NCI-H226 (cell line): ENCODE results near the gene PTPRO.

Experiments used
- DNase-seq: peaks from one replicate; pipeline ENCODE4 v3.0.0-alpha.2; 2015

PTPRO gene

DNA sequence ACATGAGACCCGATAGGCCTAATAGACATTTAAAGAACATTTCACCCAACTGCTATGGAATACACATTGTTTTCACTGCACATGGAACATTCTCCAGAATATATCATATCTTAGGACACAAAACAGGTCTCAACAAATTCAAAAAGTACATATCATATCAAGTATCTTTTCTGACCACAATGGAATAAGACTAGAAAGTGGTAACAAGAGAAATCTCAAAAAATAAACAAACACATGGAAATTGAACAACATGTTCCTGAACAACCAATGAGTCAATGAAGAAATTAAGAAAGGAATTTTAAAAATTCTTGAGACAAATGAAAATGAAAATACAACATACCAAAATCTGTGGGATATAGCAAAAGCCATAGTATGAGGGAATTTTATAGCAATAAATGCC, 208.1 kb downstream of the PTPRO start:
- no peak for DNase-seq

DNA sequence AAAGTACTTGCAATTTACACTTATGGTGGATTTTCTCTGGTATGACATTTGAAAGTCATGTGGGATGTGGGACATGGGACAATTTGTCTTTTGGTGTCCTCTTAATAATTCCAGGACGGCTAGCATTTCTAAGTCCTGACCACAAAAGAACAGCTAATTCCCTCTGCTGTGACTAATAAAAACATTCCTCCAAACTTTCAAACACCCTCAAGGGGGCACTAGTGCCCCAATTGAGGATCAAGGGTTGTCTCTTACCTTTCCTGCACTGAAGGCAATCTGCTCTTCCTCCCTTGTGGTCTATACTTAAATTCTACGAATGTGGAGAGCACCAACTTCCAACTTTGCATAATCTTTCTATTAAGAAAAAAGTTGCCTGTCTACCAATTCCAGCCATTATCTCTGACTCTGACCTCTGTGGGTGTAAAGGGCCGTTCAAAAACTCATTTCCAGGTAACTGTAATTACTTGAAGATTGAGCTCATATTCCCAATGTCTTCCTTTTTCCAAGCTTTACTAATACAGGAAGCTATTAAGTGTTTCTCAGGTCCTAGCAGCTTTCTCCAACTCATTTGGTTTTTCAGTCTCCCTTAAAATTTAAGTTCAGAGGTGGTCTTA, 210.2 kb downstream of the PTPRO start:
- DNase-seq, result peak; percentile 47

DNA sequence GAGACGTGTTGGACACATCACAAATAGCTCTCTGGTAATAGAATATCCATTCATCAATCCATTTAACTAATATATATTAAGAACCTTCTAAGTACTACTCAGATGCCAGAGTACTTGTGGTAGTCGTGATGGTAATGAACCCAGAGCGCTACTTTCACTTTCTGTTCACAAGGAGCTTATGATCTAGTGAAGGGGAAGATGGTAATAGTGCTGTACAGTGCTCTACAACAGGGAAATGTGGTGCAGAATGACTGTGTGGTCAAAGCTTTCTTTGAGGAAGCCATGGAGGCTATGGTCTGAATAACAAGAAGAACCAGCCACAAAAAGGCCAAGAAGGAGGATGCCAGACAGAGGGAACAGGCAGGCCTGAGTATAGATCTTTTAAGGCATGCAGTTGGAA, 212.0 kb downstream of the PTPRO start:
- no peak for DNase-seq

DNA sequence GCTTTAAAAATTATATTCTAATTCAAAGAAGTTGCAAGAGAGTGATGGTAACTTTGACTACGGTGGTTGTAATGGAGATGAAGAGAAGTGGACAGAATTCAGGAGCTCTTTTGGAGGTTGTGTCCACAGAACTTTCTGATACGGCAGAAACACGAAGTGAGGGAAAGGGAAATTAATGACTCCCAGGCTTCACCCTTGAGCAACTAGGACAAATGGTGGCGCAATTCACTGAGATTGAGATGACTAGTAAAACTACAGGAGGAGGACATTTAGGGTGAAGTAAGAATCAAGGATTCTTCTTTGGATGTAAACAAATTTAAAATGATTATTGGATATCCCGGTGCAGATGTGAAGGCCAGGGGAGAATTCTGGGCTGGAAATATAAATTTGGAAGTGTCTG, 212.6 kb downstream of the PTPRO start:
- no peak for DNase-seq

DNA sequence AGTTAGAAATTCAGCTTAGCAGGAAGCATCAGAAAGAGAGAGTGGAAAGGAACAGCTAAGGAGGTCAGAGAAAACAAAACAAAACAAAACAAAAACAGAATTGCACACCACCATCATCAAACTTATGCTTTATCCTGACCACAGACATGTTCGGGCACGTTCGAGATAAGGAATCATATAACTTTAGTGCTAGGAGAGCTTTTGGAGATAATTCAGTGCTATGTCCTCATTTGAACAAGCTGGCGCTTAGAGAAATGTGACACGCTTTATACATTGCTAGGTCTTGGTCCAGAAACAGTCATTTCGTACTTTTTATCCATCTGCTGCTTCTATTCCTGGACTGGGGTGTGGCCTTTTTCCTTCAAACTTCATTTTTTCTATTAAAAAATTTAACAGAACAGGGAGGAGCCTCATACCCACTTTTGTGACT, 213.1 kb downstream of the PTPRO start:
- no peak for DNase-seq

DNA sequence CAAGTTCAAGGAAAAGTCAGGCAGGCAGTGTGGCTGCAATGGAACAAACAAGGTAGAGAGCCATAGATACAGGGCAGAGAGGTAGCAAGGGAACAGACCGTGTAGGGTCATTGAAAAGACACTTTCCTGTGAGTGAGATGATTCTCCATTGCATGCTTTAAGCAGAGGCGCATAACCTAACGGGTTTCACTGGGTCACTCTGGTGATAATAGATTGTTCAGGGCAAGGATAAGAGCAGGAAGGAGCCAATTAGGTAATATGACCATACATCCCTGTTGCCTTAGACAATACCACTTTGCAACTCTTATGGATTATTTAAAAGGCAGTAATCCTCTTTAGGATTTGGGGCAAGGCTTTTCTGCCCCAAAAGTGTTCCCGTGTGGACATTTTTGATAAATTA, 214.1 kb downstream of the PTPRO start:
- no peak for DNase-seq

DNA sequence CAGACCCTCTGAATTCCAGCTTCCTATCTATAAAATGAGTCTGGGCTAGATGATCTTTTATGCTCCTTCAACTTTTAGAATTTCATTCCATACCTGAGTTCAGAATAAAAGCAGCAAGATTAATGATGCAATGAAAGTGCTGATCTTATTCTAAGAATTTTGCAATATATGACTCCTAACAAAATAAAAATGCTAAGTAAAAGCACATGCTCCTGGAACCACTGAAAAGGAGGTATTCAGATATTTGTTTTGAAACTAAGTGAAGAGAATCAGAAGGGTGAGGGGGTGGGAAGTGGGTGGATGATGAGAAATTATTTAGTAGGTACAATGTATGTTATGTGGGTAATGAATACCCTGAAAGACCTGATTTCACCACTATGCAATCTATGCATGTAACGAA, 216.6 kb downstream of the PTPRO start:
- DNase-seq, result no peak

DNA sequence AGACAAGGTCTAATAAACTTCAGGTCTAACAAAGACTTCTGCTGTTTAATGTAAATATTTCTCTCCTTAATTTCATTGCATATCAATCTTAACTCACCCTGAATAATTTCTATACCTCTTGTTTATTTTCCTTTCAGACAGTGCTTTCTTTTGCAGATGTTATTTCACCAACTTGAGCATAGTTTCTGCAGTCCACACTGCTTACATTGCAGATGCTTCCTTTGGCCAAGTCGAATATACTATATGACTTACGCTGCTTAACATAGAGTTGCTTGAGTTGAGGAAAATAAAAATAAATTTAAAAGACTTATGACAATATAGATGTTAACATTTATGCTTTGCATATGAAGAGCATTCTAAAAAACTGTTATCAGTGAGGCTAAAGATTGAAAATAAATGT, 217.7 kb downstream of the PTPRO start:
- DNase-seq, result no peak

DNA sequence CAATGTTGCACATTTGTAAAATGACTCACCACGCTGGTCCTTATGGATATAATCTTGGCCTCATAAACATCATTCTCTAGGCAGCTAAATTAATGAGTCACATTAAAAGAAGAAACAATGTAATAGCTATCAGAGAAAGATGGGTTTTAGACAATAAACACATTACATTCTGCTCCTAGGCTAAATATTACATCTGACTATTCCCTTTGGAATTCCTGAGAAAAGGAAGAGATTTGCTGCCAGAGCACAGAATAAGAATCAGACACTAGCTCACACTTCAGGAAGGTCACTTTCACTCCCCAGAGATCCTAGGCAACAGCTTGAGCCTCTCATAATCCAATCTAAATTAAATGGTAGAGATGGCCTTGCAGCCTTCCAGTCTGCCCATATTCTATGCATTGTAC, 218.2 kb downstream of the PTPRO start:
- peak; percentile 55 for DNase-seq

DNA sequence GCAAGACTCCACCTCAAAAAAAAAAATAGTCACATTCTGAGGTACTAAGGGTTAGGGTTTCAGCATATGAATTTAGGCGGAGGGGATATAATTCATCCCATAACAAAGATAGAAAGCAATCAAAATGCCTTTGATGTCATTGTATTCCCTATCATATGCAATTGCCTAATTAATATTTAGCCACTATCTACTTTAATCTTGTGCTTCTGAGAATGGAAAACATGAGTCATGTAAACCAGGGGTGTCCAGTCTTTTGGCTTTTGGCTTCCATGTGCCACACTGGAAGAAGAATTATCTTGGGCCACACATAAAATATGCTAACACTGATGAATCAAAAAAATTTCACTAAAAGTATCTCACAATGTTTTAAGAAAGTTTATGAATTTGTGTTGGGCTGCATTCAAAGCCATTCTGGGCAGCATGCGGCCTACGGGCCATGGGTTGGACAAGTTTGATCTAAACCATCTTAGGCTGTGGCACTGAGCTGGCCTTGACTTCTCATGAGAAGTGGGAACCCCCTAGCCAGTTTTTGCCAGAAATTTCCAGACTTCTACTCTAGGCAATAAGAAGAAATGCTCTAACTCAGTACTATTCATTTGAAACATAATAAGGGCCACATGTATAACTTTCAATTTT, 219.8 kb downstream of the PTPRO start:
- no peak for DNase-seq

DNA sequence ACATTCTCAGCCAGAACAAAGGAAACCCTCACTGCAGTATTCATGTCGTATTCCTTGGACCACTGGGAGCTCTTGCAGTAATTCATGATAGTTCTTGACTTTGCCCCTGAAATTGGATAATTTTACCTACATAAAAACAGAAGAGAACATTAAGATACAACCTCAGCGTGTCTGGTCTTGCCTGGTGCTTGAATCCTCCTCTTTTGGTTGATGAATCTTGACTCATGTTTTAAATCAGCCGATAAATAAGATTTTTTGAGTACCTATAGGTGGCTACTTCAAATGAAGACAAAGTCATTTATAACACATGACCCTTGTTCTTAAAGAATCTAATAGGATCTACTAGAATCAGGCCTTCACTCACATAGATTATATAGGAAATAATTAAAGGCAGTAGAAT, 221.0 kb downstream of the PTPRO start:
- DNase-seq, result no peak

DNA sequence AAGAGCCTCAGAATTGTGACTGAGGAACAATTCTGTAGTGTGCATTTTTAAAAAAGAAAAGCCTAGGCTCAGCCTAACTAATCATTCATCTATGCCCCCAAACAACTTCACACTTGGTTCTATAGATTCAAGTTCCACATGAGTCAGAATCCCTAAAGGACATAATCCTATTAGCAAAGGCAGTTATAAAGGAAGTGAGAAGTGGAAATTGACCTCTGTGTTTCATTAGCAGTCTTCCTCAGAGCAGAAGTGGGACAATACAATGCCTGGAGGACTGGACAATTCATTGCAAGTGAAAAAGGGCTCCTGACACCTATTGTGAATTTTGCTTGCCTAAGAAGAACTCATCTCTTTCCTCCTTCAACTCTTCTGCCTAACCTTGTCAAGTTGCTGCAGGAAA, 222.3 kb downstream of the PTPRO start:
- no peak for DNase-seq

DNA sequence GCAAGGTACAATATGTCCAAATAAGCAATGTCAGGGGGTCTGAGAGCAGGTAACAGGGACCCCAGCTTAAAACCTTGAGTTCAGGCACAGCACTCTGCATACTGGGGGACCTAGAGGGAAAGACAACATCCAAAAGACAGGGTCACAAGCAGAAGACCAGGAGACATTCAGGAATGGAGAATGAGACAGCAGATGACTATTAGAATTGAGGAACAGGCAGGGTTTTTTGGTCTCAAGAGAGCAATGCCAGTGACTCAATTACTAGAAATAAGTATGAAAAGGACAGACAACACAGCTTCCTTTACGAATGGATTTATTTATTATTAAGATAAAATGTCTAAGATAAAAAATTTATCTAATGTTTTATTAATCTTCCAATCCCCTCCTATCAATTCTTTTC, 223.0 kb downstream of the PTPRO start:
- no peak for DNase-seq

DNA sequence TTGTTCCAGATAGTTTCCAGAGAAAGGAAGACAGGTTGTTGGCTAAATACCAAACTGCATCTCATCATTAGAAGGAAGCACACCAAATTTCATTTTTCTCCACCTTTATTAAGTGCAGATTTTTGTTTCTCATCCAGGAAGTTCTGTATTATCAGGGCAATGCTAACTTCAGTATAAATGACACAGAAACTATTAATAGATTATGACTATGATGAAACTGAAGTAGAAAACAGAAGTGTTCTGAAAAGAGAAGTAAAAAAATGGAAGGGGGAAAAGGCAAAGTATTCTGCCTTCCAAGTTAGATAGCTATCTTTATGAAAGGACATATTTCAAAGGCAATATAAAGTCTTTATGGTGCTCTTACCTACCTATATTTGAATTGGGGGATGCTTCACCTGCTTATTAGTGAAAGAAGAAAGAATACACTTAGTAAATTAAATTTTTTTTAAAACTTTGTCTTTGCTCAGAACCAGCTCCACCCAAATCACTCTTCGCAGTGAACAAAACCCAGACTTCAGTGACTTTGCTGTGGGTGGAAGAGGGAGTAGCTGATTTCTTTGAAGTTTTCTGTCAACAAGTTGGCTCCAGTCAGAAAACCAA, 223.9 kb downstream of the PTPRO start:
- no peak for DNase-seq

DNA sequence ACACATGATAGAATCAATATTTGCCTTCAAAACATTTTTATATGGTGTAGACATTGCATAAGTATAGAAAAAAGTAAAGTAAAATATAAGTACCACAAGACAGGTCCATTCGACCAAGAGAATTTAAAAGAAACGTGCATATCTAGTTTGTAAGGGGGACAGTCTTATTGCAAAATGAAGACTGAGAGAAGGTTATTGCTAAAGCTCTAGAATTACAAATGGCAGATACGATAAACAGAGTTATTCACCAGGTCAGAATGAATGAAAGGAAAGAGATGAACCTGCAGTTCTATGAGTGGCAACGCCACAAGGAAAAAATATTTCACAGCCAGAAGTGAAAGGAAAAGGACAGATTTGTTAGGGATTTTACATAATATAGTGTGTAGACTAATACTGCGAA, 224.8 kb downstream of the PTPRO start:
- no peak for DNase-seq

DNA sequence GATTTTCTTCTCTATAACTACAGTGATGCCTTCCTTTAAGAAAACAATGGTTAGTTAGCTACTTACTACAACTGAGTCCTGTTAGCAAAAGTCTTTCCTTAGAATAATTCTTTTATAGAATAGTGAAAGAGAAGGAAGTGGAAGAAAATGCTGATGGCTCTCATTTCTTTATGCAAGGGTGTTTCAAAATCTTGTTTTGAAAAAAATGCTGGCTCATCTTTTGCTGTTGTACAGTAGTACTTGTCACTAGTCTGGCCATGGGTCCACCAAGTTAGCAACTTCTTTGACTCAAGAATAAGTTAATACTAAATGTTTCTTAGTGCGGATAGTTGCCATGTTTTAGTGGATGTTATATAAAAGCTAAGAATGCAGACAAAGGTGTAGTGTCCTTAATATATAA, 225.4 kb downstream of the PTPRO start:
- no peak for DNase-seq

DNA sequence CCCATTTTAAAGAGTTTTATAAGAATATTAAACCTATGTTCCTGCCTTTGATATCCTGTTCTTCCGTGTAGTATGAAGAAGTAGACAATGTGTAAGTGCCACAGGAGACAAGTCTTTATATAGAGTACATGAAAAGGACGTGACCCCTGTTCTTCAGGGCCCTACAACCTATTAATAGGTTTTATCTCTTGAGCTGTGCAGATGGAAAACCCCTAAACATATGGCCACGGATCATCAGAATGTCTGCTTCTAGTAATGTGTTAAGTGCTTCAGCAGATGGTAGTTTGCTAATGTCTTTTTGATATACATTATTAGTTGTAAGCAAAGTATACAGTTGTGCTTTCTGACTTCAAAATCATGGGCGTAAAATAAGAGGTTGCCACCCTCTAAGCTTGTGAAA, 228.5 kb downstream of the PTPRO start:
- no peak for DNase-seq

DNA sequence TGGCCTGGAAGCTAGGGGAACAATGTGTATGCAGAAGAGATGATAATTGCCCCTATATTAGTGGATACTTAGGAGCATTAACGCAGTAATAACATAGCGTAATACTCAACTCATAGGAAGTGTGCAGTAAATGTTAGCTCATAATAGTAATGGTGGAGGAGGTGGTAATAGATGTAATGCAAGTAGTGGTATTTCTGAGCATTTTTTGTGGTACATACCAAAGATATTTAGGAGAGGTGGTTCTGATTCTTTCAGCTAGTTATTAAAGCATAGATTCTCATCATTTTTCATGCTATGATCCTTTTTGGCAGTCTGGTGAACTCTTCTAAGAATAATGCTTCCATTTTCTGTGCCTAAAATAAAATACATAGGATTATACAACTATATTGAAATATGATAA, 233.1 kb downstream of the PTPRO start:
- no peak for DNase-seq

DNA sequence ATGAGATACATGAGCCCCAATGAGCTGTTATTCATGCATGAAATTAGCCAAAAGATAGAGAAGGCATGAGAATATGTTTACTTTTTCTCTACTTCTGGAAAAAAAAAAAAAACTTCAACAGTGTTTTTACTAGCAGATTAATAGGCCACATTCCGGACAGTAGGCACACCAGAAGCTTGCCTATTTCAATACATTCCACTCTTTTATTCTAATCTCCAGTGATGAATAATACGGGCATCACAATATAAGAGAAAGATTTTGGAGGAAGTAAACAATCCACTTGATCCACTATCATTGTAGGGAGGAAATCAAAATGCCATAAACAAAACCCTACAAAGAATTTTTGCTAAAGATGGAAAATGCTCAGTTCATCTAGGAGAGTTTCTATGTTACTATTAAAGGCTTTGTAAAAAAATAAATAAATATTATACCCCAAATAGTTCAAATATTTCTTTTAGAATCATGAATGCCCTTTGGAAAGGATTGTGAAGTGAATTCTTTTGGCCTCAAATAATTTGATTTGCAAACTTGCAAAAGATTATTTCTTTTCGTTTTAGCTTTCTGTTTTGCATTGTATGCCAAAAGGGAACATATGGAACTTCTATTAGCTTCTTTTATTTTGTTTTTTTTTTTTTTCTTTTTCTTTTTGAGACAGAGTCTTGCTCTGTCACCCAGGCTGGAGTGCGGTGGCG, 234.2 kb downstream of the PTPRO start:
- DNase-seq, result no peak

DNA sequence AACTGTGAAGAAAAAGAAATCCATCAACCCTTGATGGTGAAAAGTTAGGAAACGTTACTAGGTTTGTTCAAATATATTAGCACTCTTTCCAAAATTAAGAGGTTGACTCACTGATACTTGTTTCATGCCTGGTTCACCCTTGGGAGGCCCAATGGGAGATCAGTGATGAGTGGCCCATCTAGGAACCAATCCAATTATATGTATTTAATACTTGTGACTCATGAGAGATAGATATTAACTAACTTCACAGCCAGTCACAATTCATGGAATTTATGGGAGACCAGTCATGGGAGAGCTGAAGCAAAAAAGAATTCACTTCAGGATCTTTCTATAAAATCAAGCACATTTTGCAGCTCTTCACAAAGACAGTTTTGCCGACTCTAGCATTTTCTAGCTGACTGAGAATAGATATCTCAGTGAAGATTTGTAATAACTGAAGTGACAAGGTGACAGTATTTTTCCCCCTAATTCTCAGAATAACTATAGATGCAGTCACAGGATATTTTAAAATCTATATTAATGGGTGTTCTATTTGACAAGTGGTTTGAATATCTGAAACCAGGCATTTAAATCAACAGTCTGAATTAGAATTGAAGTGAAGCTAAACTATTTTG, 236.7 kb downstream of the PTPRO start:
- DNase-seq, result peak; percentile 47

DNA sequence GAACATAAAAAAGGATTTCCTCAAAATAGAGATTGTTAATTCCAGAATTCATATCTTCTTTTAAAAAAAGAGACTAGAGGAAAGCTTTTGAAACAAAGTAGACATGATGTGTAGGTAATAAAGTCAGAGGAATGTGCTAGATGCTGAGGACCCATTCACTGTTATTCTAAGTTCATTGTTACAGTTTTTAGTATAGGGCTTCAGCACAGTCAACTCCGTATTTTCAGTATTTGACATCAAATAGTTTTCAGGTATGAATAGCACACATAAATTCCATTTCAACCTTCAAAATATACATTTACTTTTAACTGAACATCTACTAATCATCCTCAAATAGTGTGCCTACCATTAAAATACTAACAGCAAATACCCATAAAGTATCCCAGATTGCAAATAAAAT, 239.1 kb downstream of the PTPRO start:
- DNase-seq, result no peak

DNA sequence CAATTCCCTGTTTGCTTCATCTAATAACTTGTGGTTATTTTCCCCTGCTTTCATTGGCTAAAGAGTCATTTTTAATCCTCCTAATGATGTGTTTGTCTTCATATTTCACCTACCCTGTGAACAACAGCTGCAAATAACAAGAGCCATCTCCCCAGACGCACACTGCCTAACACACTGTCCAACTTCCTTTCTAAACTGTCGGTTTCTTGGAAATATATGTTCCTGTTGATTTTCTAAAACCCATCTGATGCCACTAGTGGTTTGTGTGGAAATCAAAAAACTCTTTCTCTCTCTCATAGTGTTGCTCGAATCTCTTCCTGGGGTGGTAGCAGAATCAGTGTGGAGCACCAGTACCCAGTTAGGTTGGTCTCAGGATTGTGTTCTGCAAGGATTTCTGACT, 240.0 kb downstream of the PTPRO start:
- no peak for DNase-seq

DNA sequence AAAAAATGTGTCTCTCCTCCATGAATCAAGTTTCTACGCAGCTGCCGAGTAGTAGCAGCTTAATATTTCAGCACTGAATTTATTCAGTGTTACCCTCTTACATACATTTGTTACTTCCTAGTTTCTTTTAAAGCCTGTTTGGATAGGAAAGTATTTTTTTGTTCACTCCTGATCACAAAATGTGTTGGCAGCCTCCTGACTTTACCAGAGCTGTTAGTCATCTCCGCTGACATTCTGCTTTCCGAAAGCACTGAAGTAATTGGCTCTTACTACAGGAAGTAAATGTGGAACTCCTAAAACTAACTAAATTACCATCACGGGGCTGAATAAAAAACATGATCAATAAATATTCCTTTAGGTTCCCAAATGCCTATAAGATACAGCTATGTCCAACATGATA, 241.4 kb downstream of the PTPRO start:
- DNase-seq, result no peak

DNA sequence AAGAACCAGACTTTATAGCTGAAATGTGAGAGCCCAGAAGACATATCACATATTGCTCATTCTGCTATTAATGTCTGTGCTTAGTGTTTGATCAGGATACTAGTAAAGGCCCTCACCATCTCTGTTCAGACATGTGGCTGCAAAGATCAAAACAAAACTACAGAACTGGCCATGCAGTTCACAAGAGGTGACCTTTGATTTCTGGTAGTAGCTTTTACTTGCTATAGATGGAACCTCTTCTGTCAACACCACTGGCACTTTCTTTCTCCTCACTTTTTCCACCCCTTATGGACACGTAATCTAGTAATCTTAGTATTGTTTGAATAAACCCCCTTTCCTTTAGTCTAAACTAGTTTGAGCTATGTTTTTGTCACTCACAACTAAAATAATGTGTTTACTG, 252.0 kb downstream of the PTPRO start:
- DNase-seq, result no peak
